Smooth muscle cell (in vitro differentiated cells): ENCODE measurements around the gene SELENOW. TPM values are rescaled to one million over a fixed set of nuclear protein-coding genes. Genes with fewer than 3 reads are reported as not detected.

Source experiments
- DNase-seq: peaks from one replicate; lab custom pipeline; 2025; ENCODE audit not compliant: unreplicated experiment; lab: John Stamatoyannopoulos, UW
- H2AFZ ChIP-seq: fragments of 200-600 bp; sonication (generic); 2 replicates; pipeline ENCODE4 v1.6.0; 2016; ENCODE audit warnings: antibody characterized with exemption, low read depth, mild to moderate bottlenecking
- H3F3A ChIP-seq: fragments of 200-600 bp; sonication (generic); 2 replicates; pipeline ENCODE4 v1.6.0; 2017; ENCODE audit warnings: antibody characterized with exemption, low read depth
- H3K27ac ChIP-seq: fragments of 200-600 bp; sonication (generic); 2 replicates; pipeline ENCODE4 v1.5.1; 2016; ENCODE audit warnings: low read depth, mild to moderate bottlenecking
- H3K27me3 ChIP-seq: fragments of 200-600 bp; sonication (generic); 2 replicates; pipeline ENCODE4 v1.6.1; 2016; ENCODE audit warnings: low read depth, mild to moderate bottlenecking
- H3K36me3 ChIP-seq: fragments of 200-600 bp; sonication (generic); 2 replicates; pipeline ENCODE4 v1.5.1; 2016; ENCODE audit warnings: low read depth
- H3K4me1 ChIP-seq: fragments of 200-600 bp; sonication (generic); 2 replicates; pipeline ENCODE4 v1.5.1; 2016; ENCODE audit warnings: low read depth
- H3K4me2 ChIP-seq: fragments of 200-600 bp; sonication (generic); 2 replicates; pipeline ENCODE4 v1.6.0; 2016; ENCODE audit warnings: mild to moderate bottlenecking
- H3K4me3 ChIP-seq: fragments of 200-600 bp; sonication (generic); 2 replicates; pipeline ENCODE4 v1.5.1; 2016; ENCODE audit warnings: mild to moderate bottlenecking
- H3K79me2 ChIP-seq: fragments of 200-600 bp; sonication (generic); 2 replicates; pipeline ENCODE4 v1.6.0; 2016; ENCODE audit warnings: low read depth, mild to moderate bottlenecking
- H3K9ac ChIP-seq: fragments of 200-600 bp; sonication (generic); 2 replicates; pipeline ENCODE4 v1.6.0; 2016; ENCODE audit warnings: low read depth
- H3K9me3 ChIP-seq: fragments of 200-600 bp; sonication (generic); replicated peaks from 2 replicates; pipeline ENCODE4 v1.5.1; 2016; ENCODE audit warnings: low read depth
- H4K20me1 ChIP-seq: fragments of 200-600 bp; sonication (generic); 2 replicates; pipeline ENCODE4 v1.6.0; 2016; ENCODE audit warnings: low read depth
- CTCF ChIP-seq: fragments of 200-600 bp; sonication (generic); IDR thresholded peaks from 2 replicates; pipeline ENCODE4 v1.5.1; 2017; ENCODE audit warnings: borderline replicate concordance, mild to moderate bottlenecking, antibody characterized with exemption; ENCODE audit not compliant: insufficient read depth, poor library complexity, severe bottlenecking
- WGBS: methylation state at CpG from one replicate; pipeline ENCODE4 v1.1.7; 2016; ENCODE audit warnings: low lambda C conversion rate; 5-methylcytosine and 5-hydroxymethylcytosine counted together
- polyA plus RNA-seq: library from polyadenylated mRNA; unstranded; fragments of >200 nt; fragmentation: Nextera tagmentation; extraction: Ambion mirVana; gene quantifications from 2 replicates; pipeline ENCODE4 v1.2.1, GENCODE V29; 2016
- small RNA-seq: library from RNA; depleted of rRNA; stranded (forward); fragments of <200 nt; gene quantifications from one replicate; pipeline ENCODE3, GENCODE V24; 2014
- total RNA-seq: library from RNA; depleted of rRNA; stranded (reverse); fragments of >200 nt; gene quantifications from 2 replicates; pipeline ENCODE4 v1.2.3, GENCODE V29; 2014

Gene SELENOW
- total and polyA plus RNA-seq, 2 experiments from 2014 or later = 441 to 558 TPM

GRCh38 chr19:47826800-47827199 lies 48.3 kb downstream of the SELENOW start:
- H3F3A ChIP-seq = no peaks in the 10 kb centered on the region
- no peaks in the 10 kb centered on the region for H3K79me2 ChIP-seq
- no peak overlapping the region for H3K9ac ChIP-seq
- TF ChIP-seq CTCF = no peak
- no peak overlapping the region for H3K4me2 ChIP-seq
- no peaks in the 10 kb centered on the region for H3K27me3 ChIP-seq
- H2AFZ ChIP-seq = no peak overlapping the region
- peaks cover 9% of the 10 kb centered on the region for H3K4me1 ChIP-seq
- no peak overlapping the region for H3K4me3 ChIP-seq
- DNase-seq = no peak
- WGBS = 84% methylated on average over 6 of the region's 6 CpGs
- H3K9me3 ChIP-seq = no peaks in the 10 kb centered on the region
- no peaks in the 10 kb centered on the region for H4K20me1 ChIP-seq
- H3K36me3 ChIP-seq = no peaks in the 10 kb centered on the region
- no peak overlapping the region for H3K27ac ChIP-seq

- no peak for TF ChIP-seq CTCF
- no peak for DNase-seq
- H3K4me3 ChIP-seq = no peak overlapping the region
These were observed 54.2 kb downstream of the SELENOW start for GRCh38 chr19:47832723-47833122.

More at GRCh38 chr19:47832723-47833122, 54.2 kb downstream of the SELENOW start:
- H3K4me1 ChIP-seq = no peaks in the 10 kb centered on the region
- no peaks in the 10 kb centered on the region for H3K27me3 ChIP-seq
- 89% methylated on average over 4 of the region's 4 CpGs for WGBS
- no peak overlapping the region for H2AFZ ChIP-seq
- no peaks in the 10 kb centered on the region for H3F3A ChIP-seq
- no peaks in the 10 kb centered on the region for H3K36me3 ChIP-seq
- no peak overlapping the region for H3K9ac ChIP-seq
- H4K20me1 ChIP-seq = no peaks in the 10 kb centered on the region
- H3K79me2 ChIP-seq = no peaks in the 10 kb centered on the region
- H3K4me2 ChIP-seq = no peak overlapping the region
- no peaks in the 10 kb centered on the region for H3K9me3 ChIP-seq
- no peak overlapping the region for H3K27ac ChIP-seq

Small RNA genes lying within 50 kb of the gene (small RNA-seq; reads per million reads assigned to genes)
- gene AC008745.1 (not detected), gene SNORD23 (not detected)

Other genes with a start within 250 kb of the SELENOW start
- gene ZNF541, start 205.6 kb upstream of the SELENOW start, total RNA-seq = not detected in 2 replicates
- not detected in 2 replicates for gene ZNF541, start 205.6 kb upstream of the SELENOW start, polyA plus RNA-seq
- gene BICRA, start 169.6 kb upstream of the SELENOW start, total RNA-seq = 10.0 and 11.9 TPM in 2 replicates
- gene BICRA, start 169.6 kb upstream of the SELENOW start, polyA plus RNA-seq = 3.6 and 5.5 TPM in 2 replicates
- gene EHD2, start 65.3 kb upstream of the SELENOW start, total RNA-seq = 44.3 and 65.6 TPM in 2 replicates
- 200 TPM in 2 replicates for gene EHD2, start 65.3 kb upstream of the SELENOW start, polyA plus RNA-seq
- gene NOP53, start 33.2 kb upstream of the SELENOW start, total RNA-seq = 42.8 and 48.9 TPM in 2 replicates
- 74.5 and 95.2 TPM in 2 replicates for gene NOP53, start 33.2 kb upstream of the SELENOW start, polyA plus RNA-seq
- not detected in 2 replicates for gene TPRX1, start 25.8 kb downstream of the SELENOW start, total RNA-seq
- gene TPRX1, start 25.8 kb downstream of the SELENOW start, polyA plus RNA-seq = not detected in 2 replicates
- not detected in 2 replicates for gene CRX, start 43.2 kb downstream of the SELENOW start, total RNA-seq
- gene CRX, start 43.2 kb downstream of the SELENOW start, polyA plus RNA-seq = not detected in 2 replicates
- gene TPRX2, start 80.5 kb downstream of the SELENOW start, total RNA-seq = not detected in 2 replicates
- gene TPRX2, start 80.5 kb downstream of the SELENOW start, polyA plus RNA-seq = not detected in 2 replicates
- not detected in 2 replicates for gene SULT2A1, start 107.6 kb downstream of the SELENOW start, total RNA-seq
- gene SULT2A1, start 107.6 kb downstream of the SELENOW start, polyA plus RNA-seq = 0.10 TPM in 1 of 2 replicates, not detected in the other
- gene BSPH1, start 213.5 kb downstream of the SELENOW start, total RNA-seq = not detected in 2 replicates
- gene BSPH1, start 213.5 kb downstream of the SELENOW start, polyA plus RNA-seq = not detected in 2 replicates
- gene ELSPBP1, start 215.9 kb downstream of the SELENOW start, total RNA-seq = 0.99 and 1.3 TPM in 2 replicates
- 0.96 and 2.7 TPM in 2 replicates for gene ELSPBP1, start 215.9 kb downstream of the SELENOW start, polyA plus RNA-seq